ENCODE results near the gene ADGRL3.
A peak's percentile ranks its signal among the peaks of the same experiment; 100 is the strongest.

Gene ADGRL3

GRCh38 chr4:61397174-61397573 lies 197.0 kb downstream of the ADGRL3 start:
- Histone ChIP-seq H3K9me3 (ENCODE audit: control insufficient read depth, insufficient read depth, low read depth, low read length) (no peaks in the 10 kb centered on the region), H3K36me3 (ENCODE audit: control insufficient read depth in 2 of 2, insufficient read depth in 1 of 2, low read length in 2 of 2) (no peaks in the 10 kb centered on the region), H3K4me3 (ENCODE audit: low read depth, low read length) (no peak overlapping the region), H3K27ac (ENCODE audit: extremely low read depth, low read depth, low read length) (no peak overlapping the region), H3K4me1 (ENCODE audit: control insufficient read depth, insufficient read depth, low read length) (peaks cover 5% of the 10 kb centered on the region)
- ChIA-PET POLR2A (no interaction called here), CTCF (no interaction called here)
- TF ChIP-seq ZNF571 (tag by site-specific recombination; IDR thresholded peaks at IDR 0.05) (no peak), MYNN (tag by site-specific recombination; IDR thresholded peaks at IDR 0.05; ENCODE audit: borderline replicate concordance) (no peak), ZNF658 (tag by site-specific recombination; IDR thresholded peaks at IDR 0.05) (no peak), ZNF112 (tag by site-specific recombination; IDR thresholded peaks at IDR 0.05) (no peak), ZNF610 (tag by site-specific recombination; IDR thresholded peaks at IDR 0.05; ENCODE audit: borderline replicate concordance) (no peak), GLI2 (tag by site-specific recombination; IDR thresholded peaks at IDR 0.05; ENCODE audit: borderline replicate concordance, low read depth) (no peak), ZBTB49 (tag by site-specific recombination; IDR thresholded peaks at IDR 0.05; ENCODE audit: low read depth) (no peak), ZNF138 (tag by site-specific recombination; IDR thresholded peaks at IDR 0.05; ENCODE audit: borderline replicate concordance) (no peak), WT1 (tag by site-specific recombination; IDR thresholded peaks at IDR 0.05) (no peak), ZNF560 (tag by site-specific recombination; IDR thresholded peaks at IDR 0.05; ENCODE audit: borderline replicate concordance) (no peak), ZNF423 (tag by site-specific recombination; IDR thresholded peaks at IDR 0.05) (no peak), ZNF791 (tag by site-specific recombination; IDR thresholded peaks at IDR 0.05) (no peak), ZBTB21 (tag by site-specific recombination; IDR thresholded peaks at IDR 0.05) (no peak), ZNF157 (tag by site-specific recombination; IDR thresholded peaks at IDR 0.05) (no peak)

- Histone ChIP-seq H3K4me1 (ENCODE audit: control insufficient read depth, insufficient read depth, low read length) (peaks cover 5% of the 10 kb centered on the region), H3K4me3 (ENCODE audit: low read depth, low read length) (no peak overlapping the region), H3K27ac (ENCODE audit: extremely low read depth, low read depth, low read length) (no peak overlapping the region), H3K36me3 (ENCODE audit: control insufficient read depth in 2 of 2, insufficient read depth in 1 of 2, low read length in 2 of 2) (no peaks in the 10 kb centered on the region), H3K9me3 (ENCODE audit: control insufficient read depth, insufficient read depth, low read depth, low read length) (no peaks in the 10 kb centered on the region)
- ChIA-PET CTCF (no interaction called here), POLR2A (no interaction called here)
- no peak for TF ChIP-seq ZNF549 (tag by site-specific recombination; IDR thresholded peaks at IDR 0.05)
Measured at GRCh38 chr4:61400439-61401038, 200.4 kb downstream of the ADGRL3 start.

- ChIA-PET CTCF (interaction anchor here (0.6 to 0.8 kb wide), 2 partner anchors 12 to 1083 kb away, joined by 3 read pairs; no protein-coding TSS in a partner anchor), POLR2A (no interaction called here)
- Histone ChIP-seq H3K9me3 (ENCODE audit: control insufficient read depth, insufficient read depth, low read depth, low read length) (no peaks in the 10 kb centered on the region), H3K4me3 (ENCODE audit: low read depth, low read length) (no peak overlapping the region), H3K27ac (ENCODE audit: extremely low read depth, low read depth, low read length) (no peak overlapping the region), H3K4me1 (ENCODE audit: control insufficient read depth, insufficient read depth, low read length) (peaks cover 10% of the 10 kb centered on the region), H3K36me3 (ENCODE audit: control insufficient read depth in 2 of 2, insufficient read depth in 1 of 2, low read length in 2 of 2) (no peaks in the 10 kb centered on the region)
- TF ChIP-seq TCF7L2 (IDR thresholded peaks at IDR 0.05; ENCODE audit: borderline replicate concordance, low read depth, low read length) (peak; percentile 73; the same call in 1 of the 2 replicates), PRDM6 (tag by site-specific recombination; IDR thresholded peaks at IDR 0.05) (peak; percentile 59; the same call in 1 of the 2 replicates), ZNF645 (tag by site-specific recombination; IDR thresholded peaks at IDR 0.05) (no peak), ZNF239 (tag by site-specific recombination; IDR thresholded peaks at IDR 0.05) (no peak), ZNF843 (tag by site-specific recombination; IDR thresholded peaks at IDR 0.05) (0 out of 2 replicates have a peak, but pooled peaks have one; percentile 32), ZNF366 (tag by site-specific recombination; conservative IDR thresholded peaks at IDR 0.05) (no peak), FEZF1 (tag by site-specific recombination; IDR thresholded peaks at IDR 0.05) (peak; percentile 87)
- TF ChIP-seq, protein P1, sequence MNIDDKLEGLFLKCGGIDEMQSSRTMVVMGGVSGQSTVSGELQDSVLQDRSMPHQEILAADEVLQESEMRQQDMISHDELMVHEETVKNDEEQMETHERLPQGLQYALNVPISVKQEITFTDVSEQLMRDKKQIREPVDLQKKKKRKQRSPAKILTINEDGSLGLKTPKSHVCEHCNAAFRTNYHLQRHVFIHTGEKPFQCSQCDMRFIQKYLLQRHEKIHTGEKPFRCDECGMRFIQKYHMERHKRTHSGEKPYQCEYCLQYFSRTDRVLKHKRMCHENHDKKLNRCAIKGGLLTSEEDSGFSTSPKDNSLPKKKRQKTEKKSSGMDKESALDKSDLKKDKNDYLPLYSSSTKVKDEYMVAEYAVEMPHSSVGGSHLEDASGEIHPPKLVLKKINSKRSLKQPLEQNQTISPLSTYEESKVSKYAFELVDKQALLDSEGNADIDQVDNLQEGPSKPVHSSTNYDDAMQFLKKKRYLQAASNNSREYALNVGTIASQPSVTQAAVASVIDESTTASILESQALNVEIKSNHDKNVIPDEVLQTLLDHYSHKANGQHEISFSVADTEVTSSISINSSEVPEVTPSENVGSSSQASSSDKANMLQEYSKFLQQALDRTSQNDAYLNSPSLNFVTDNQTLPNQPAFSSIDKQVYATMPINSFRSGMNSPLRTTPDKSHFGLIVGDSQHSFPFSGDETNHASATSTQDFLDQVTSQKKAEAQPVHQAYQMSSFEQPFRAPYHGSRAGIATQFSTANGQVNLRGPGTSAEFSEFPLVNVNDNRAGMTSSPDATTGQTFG (tag by site-specific recombination; IDR thresholded peaks at IDR 0.05; ENCODE audit: borderline replicate concordance), result no peak
Measured at GRCh38 chr4:61401771-61402170, 201.6 kb downstream of the ADGRL3 start.

Data from HEK293 (cell line).